H1 (cell line): ENCODE data around the gene LMNB1.
"Not testable (repeated sequence)": the region's sequence is repeated elsewhere in the genome, so short reads cannot be mapped to it uniquely, and the experiment has no call there.

Source experiments
- EZH2 ChIP-seq: fragments of 200-600 bp; sonication (generic); IDR thresholded peaks from 2 replicates; pipeline ENCODE4 v1.7.1; 2012; ENCODE audit warnings: low read depth, mild to moderate bottlenecking, moderate library complexity, low read length, inconsistent platforms; ENCODE audit not compliant: severe bottlenecking
- HDAC6 ChIP-seq: IDR thresholded peaks from one replicate; pipeline ENCODE4 v1.7.1; 2012; ENCODE audit warnings: low read depth, mild to moderate bottlenecking, inconsistent platforms, low read length, moderate library complexity
- POLR2A ChIP-seq, 2 experiments: IDR thresholded peaks; 1 replicate in 1 of 2; 2 replicates in 1 of 2; pipeline ENCODE4 v1.6.1; 2011; ENCODE audit warnings: low read depth in 2 of 2, low read length in 2 of 2, mild to moderate bottlenecking in 2 of 2; ENCODE audit errors: control extremely low read depth in 1 of 2
- POLR2AphosphoS5 ChIP-seq: IDR thresholded peaks from 2 replicates; pipeline ENCODE4 v1.6.1; 2011; ENCODE audit warnings: low read depth, low read length
- SIN3A ChIP-seq, 2 experiments: IDR thresholded peaks in 1 of 2; conservative IDR thresholded peaks in 1 of 2; 2 replicates each; pipeline ENCODE4 v1.6.1; 2011 to 2012; ENCODE audit warnings: low read length in 2 of 2, improper control_type of control experiment in 1 of 2, low read depth in 1 of 2, mild to moderate bottlenecking in 1 of 2
- SP1 ChIP-seq: IDR thresholded peaks from 2 replicates; pipeline ENCODE4 v1.6.1; 2011; ENCODE audit warnings: low read depth, low read length
- TEAD4 ChIP-seq: IDR thresholded peaks from 2 replicates; pipeline ENCODE4 v1.6.1; 2012; ENCODE audit warnings: low read depth, low read length, inconsistent platforms, mixed read lengths
- TF ChIP-seq, protein P1 (sequence below), 3 experiments: IDR thresholded peaks; 1 replicate in 2 of 3; 2 replicates in 1 of 3; pipeline versions ENCODE4 v1.5.1 to v1.6.1; 2011; ENCODE audit warnings: low read length in 3 of 3, mild to moderate bottlenecking in 3 of 3, inconsistent platforms in 2 of 3, low read depth in 1 of 3, moderate library complexity in 1 of 3; ENCODE audit not compliant: insufficient read depth in 1 of 3; ENCODE audit errors: control extremely low read depth in 1 of 3

DNA sequence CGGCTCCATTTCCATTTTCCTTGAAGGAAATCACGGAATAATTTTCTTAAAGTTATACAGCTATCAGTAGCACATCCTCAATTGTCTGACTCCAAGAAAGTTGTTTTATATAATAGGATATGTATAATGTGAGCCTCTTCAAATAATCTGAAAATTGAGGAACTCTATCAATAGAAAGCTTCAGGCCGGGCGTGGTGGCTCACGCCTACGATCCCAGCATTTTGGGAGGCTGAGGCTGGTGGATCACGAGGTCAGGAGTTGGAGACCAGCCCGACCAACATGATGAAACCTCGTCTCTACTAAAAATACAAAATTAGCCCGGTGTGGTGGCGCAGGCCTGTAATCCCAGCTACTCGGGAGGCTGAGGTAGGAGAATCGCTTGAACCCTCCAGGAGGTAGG lies 3.4 kb upstream of the LMNB1 start:
- TF ChIP-seq, protein P1, sequence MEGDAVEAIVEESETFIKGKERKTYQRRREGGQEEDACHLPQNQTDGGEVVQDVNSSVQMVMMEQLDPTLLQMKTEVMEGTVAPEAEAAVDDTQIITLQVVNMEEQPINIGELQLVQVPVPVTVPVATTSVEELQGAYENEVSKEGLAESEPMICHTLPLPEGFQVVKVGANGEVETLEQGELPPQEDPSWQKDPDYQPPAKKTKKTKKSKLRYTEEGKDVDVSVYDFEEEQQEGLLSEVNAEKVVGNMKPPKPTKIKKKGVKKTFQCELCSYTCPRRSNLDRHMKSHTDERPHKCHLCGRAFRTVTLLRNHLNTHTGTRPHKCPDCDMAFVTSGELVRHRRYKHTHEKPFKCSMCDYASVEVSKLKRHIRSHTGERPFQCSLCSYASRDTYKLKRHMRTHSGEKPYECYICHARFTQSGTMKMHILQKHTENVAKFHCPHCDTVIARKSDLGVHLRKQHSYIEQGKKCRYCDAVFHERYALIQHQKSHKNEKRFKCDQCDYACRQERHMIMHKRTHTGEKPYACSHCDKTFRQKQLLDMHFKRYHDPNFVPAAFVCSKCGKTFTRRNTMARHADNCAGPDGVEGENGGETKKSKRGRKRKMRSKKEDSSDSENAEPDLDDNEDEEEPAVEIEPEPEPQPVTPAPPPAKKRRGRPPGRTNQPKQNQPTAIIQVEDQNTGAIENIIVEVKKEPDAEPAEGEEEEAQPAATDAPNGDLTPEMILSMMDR (IDR thresholded peaks at IDR 0.05; ENCODE audit: control extremely low read depth in 1 of 3, insufficient read depth in 1 of 3, low read depth in 1 of 3, low read length in 3 of 3), result not testable (repeated sequence)
- TF ChIP-seq TEAD4; POLR2A (IDR thresholded peaks at IDR 0.05; ENCODE audit: control extremely low read depth in 1 of 2, low read depth in 2 of 2, low read length in 2 of 2); POLR2AphosphoS5; SP1; HDAC6; EZH2; SIN3A (conservative IDR thresholded peaks at IDR 0.05 in 1 of 2, IDR thresholded peaks at IDR 0.05 in 1 of 2; ENCODE audit: low read depth in 1 of 2, low read length in 2 of 2): not testable (repeated sequence)
